Stimulated activated CD8-positive, alpha-beta memory T cell treated with anti-CD3 and anti-CD28 coated beads, Interleukin-12 subunit alpha, Interleukin-12 subunit beta, amount 100 ng/mL, for 4 hours (primary cell): Measurements from ENCODE around the gene PSEN2.

Source experiments
- DNase-seq: peaks from one replicate; pipeline ENCODE4 v3.0.0-alpha.2; 2020; ENCODE audit warnings: low read depth

PSEN2 gene

DNA sequence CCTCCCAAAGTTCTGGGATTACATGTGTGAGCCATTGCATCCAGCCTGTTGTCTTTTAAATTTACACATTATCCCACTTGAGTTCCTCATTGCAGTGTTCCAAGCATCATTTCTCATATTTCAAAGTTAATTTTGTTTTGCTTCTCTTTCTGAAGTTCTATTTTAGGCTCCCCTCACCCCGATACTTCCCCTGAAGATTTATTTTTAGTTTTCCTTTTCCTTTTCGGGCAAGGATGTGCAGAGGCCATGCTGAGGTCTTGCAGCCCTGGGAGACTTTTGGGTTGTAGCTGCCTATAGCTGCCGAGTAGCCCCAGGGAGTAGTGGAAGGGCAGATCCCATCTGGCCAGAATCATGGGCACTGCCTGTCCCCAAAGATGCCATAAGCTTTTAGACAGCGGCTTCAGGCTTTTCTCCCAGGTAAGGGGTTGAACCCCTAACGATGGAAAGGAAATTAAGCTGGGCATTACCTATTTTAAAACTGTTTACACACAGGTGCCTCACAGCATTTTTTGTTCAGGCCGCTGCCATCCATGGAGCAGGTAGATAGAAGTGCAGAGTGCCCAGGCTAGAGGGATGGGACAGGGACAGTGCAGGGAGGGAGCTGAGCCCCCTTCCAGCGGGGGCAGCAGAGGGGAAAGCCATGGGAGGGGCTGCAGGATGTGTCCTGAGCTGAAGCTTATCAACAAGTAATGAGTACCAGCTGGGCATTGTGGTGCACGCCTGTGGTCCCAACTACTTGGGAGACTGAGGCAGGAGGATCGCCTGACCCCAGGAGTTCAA is 15.9 kb downstream of the PSEN2 start:
- no peak for DNase-seq

GRCh38 chr1:226887006-226887405 is 16.6 kb downstream of the PSEN2 start:
- no peak for DNase-seq

GRCh38 chr1:226888021-226888420 is 17.6 kb downstream of the PSEN2 start:
- no peak for DNase-seq

DNA sequence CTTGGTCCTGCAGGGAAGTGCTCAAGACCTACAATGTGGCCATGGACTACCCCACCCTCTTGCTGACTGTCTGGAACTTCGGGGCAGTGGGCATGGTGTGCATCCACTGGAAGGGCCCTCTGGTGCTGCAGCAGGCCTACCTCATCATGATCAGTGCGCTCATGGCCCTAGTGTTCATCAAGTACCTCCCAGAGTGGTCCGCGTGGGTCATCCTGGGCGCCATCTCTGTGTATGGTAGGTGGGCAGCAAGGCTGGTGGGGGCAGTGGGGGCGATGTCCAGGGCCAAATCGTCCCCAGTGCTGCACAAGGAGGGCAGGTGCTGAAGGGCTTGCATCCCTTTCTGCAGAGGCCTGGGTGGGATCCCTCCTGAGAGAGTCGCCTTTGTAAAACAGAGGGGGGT is 18.4 kb downstream of the PSEN2 start:
- DNase-seq = no peak

DNA sequence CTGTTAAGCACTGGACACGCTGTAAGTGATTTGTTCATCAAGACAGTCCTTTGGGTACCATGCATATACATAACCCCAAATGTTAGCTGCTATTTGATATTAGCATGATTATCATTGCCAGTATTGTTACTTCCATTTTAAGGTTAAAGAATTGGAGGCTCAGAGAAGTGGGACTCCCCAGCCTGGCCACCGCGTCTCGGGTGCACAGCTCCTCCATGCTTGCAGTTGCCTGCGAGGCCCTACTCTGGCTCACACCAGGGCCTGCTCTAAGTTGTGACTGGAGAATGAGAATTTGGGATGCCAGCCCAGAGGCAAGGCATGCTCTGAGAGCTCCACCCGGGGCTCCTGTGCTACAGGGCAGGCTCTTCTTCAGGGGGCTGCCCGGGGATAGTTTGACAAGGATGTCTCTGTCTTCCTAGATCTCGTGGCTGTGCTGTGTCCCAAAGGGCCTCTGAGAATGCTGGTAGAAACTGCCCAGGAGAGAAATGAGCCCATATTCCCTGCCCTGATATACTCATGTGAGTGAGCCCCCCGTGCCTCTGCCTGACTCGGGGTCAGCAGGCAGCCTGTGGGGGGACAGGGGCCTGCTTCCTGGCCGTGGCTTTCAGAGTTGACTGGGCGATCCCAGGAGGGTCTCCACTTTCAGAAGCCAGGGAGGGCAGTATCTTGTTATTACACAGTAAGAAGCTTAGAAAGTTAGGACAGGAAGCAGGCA is 19.4 kb downstream of the PSEN2 start:
- DNase-seq = no peak

DNA sequence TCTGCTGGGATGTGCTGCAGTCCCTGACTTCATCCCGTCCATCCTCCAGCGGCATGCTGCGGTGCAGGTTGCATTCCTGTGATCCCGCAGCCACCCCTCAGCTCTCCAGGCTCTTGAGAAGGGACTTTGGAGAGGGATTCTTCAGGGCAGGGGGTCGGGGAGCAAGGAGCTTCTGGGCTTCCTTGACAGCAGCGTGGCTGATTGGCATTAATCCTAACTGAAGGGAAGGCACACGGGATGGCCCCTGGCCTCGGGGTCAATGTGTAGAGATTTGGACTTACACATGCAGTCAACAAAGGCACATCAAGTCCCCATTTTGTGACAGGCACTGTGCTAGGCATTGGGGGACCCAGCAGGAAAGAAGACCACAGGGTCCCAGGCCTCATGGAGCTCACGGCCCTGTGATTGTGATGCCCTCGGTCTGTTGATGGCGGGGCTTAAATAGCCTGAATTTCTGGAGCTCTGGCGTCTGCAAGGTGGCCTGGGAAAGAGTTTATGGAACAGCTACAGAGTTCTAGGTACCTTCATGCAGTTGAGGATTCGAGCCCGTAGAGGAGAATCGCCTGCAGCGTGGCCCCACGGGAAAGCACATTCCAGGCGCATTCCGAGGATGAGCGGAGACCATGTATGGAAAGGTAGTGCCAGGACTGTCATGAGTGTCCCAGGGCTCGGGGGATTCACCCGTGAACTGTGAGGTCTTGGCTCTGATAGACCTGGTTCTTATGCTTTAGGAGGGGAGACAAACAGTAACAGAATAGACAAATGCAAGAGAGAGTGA is 20.1 kb downstream of the PSEN2 start:
- no peak for DNase-seq

GRCh38 chr1:226891346-226891745 is 20.9 kb downstream of the PSEN2 start:
- DNase-seq = no peak

- DNase-seq = no peak
Measured at GRCh38 chr1:226891846-226892523, 21.6 kb downstream of the PSEN2 start.

DNA sequence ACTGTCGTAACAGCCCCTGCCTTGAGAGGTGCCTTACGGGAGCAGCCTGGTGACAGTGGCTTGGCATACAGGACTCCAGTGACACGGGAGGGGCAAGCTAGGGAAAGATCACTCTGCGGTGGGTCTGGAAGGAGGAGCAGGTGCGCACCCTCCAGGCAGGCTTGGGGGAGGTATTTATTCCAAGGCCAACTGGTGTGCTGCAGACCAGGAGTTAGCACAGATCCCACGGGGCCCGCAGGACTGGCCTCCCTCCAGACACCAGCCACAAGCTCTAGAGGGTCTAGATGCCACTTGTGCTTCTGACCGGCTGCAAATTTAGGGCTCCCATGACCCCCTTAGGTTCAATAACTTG is 22.1 kb downstream of the PSEN2 start:
- no peak for DNase-seq

DNA sequence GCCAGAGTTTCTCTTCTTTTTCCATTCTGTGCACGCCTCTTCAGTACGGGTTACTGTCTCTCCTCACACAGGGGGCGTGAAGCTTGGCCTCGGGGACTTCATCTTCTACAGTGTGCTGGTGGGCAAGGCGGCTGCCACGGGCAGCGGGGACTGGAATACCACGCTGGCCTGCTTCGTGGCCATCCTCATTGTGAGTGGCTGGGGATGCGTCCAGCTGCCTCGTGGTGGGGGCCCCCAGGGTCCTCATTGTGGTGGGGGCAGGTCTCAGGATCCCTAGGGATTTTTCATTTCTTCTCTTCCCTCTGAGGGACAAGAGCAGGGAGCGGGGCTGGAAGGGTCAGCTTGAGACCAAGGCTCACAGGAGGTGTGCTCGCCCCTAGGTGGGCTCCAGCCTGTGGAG is 23.5 kb downstream of the PSEN2 start:
- no peak for DNase-seq

- DNase-seq = no peak
Measured at GRCh38 chr1:226894826-226895225, 24.4 kb downstream of the PSEN2 start.

GRCh38 chr1:226895644-226896043 is 25.2 kb downstream of the PSEN2 start:
- no peak for DNase-seq

DNA sequence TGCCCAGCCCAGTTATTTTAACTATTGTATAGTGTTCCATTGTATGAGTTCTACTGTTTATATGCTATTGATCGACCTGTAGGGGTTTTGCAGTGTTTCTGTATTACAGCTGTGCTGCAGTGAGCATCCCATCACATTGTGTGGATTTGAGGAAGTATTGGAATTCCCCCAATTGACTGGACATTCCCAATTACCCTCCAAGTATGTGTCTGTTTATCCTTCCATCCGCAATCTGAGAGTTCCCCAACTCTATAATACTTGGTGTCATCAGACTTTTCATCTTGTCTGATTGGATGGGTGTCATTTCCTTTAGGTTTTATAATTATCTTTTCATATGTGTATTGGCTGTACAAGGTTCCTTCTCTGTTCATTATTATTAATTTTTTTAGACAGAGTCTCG is 27.8 kb downstream of the PSEN2 start:
- no peak for DNase-seq

GRCh38 chr1:226901421-226901820 is 31.0 kb downstream of the PSEN2 start:
- DNase-seq = no peak

DNA sequence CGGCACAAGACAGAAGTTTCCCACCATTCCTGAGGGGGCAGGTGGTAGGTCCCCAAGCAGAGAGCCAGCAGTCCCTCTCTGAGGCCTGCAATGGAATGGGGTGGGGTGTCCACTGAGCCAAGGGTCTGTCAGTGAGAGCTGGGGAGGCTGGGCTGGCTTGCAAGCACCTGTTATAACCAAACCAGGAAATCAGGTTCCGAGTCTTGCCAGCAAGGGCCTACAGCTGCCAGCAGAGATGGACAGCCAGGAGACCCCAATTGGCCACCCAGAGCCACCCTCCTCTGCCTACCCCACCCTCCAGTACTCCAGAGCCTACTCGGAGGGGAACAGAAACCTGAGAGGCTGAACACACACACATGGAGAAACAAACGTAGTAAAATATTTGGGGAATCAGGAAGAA is 32.2 kb downstream of the PSEN2 start:
- no peak for DNase-seq

- no peak for DNase-seq
Measured at GRCh38 chr1:226903819-226904716, 33.7 kb downstream of the PSEN2 start.

- DNase-seq = no peak
Measured at GRCh38 chr1:226904772-226905171, 34.4 kb downstream of the PSEN2 start.

GRCh38 chr1:226908419-226908818 is 38.0 kb downstream of the PSEN2 start:
- no peak for DNase-seq

GRCh38 chr1:226908913-226909312 is 38.5 kb downstream of the PSEN2 start:
- no peak for DNase-seq

DNA sequence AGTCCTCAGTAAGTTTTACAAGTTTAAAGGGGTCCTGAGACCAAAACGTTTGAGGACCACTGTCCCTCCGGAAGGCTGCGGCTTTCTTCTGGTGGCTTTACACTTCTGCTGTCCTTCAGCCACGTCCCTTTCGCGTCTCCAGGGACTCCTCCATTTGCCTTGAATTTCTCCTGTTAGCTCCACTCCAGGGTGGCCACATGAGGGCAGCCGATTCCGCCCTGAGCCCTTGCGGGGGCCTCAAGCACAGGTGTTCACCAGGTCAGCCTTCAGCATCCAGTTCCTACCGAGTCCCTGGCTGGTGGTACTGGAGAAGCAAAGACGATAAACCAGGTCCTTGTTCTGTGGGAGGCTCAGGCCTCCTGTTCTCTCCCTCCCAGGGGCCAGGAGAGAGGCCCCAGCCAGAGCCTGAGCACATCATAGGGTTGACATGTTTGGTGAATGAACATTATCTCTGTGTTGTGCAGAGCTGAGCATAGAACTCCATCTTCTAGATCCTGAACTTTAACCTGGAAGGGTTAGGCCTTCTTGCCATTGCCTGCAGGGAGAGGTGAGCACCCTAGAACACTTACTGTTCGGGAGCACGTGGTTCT is 42.3 kb downstream of the PSEN2 start:
- DNase-seq = no peak

- no peak for DNase-seq
Measured at GRCh38 chr1:226915672-226915995, 45.2 kb downstream of the PSEN2 start.
